GM23338 (cell line): ENCODE results near the gene IKBIP. TPM values are rescaled to one million over a fixed set of nuclear protein-coding genes. Genes with fewer than 3 reads are reported as not detected.
"Not testable (repeated sequence)": the region's sequence is repeated elsewhere in the genome, so short reads cannot be mapped to it uniquely, and the experiment has no call there.

ENCODE experiments used
- ATAC-seq: fragments of 200-7000 bp; cut with Tn5 transposase; 3 replicates; pipeline ENCODE4 v1.9.1; 2020
- DNase-seq: peaks from one replicate; pipeline ENCODE4 v3.0.0-alpha.2; 2015; ENCODE audit warnings: low spot score
- H2AFZ ChIP-seq: fragments of 200-600 bp; sonication (generic); 2 replicates; pipeline ENCODE4 v1.8.0; 2016; ENCODE audit warnings: antibody characterized with exemption, mild to moderate bottlenecking, moderate library complexity
- H3F3A ChIP-seq: fragments of 200-600 bp; sonication (generic); replicated peaks from 2 replicates; pipeline ENCODE4 v1.8.0; 2017; ENCODE audit warnings: antibody characterized with exemption, mixed run types, low read depth
- H3K27ac ChIP-seq: fragments of 200-600 bp; sonication (generic); 2 replicates; pipeline ENCODE4 v1.6.1; 2016; ENCODE audit warnings: low read depth
- H3K27me3 ChIP-seq: fragments of 200-600 bp; sonication (generic); 2 replicates; pipeline ENCODE4 v1.8.0; 2016; ENCODE audit warnings: mild to moderate bottlenecking, mixed run types, moderate library complexity; ENCODE audit not compliant: insufficient read depth
- H3K36me3 ChIP-seq: fragments of 200-600 bp; sonication (generic); 2 replicates; pipeline ENCODE4 v1.8.0; 2016; ENCODE audit warnings: mild to moderate bottlenecking; ENCODE audit not compliant: insufficient read depth
- H3K4me1 ChIP-seq: fragments of 200-600 bp; sonication (generic); 2 replicates; pipeline ENCODE4 v1.8.0; 2016; ENCODE audit warnings: mild to moderate bottlenecking, moderate library complexity; ENCODE audit not compliant: insufficient read depth
- H3K4me2 ChIP-seq: fragments of 200-600 bp; sonication (generic); 2 replicates; pipeline ENCODE4 v1.7.1; 2017; ENCODE audit warnings: mixed run types
- H3K4me3 ChIP-seq: fragments of 200-600 bp; sonication (generic); 2 replicates; pipeline ENCODE4 v1.6.1; 2016; ENCODE audit warnings: mixed run types
- H3K79me2 ChIP-seq: fragments of 200-600 bp; sonication (generic); replicated peaks from 2 replicates; pipeline ENCODE4 v1.8.0; 2017; ENCODE audit warnings: mild to moderate bottlenecking; ENCODE audit not compliant: insufficient read depth
- H3K9me2 ChIP-seq: fragments of 200-600 bp; sonication (generic); 2 replicates; pipeline ENCODE4 v1.8.0; 2017; ENCODE audit not compliant: insufficient read depth
- H4K20me1 ChIP-seq: fragments of 200-600 bp; sonication (generic); replicated peaks from 2 replicates; pipeline ENCODE4 v1.8.0; 2017; ENCODE audit warnings: mild to moderate bottlenecking; ENCODE audit not compliant: insufficient read depth
- H3K27ac Mint-ChIP-seq: 2 replicates; pipeline ENCODE4 v1.8.0; 2020; ENCODE audit warnings: inconsistent platforms, mild to moderate bottlenecking, moderate library complexity, mixed read lengths
- H3K27me3 Mint-ChIP-seq: 3 replicates; pipeline ENCODE4 v1.8.0; 2022; ENCODE audit warnings: low read depth, mild to moderate bottlenecking, moderate library complexity, mixed read lengths, inconsistent platforms; ENCODE audit not compliant: insufficient read depth, poor library complexity
- H3K36me3 Mint-ChIP-seq: 3 replicates; pipeline ENCODE4 v1.8.0; 2021; ENCODE audit warnings: low read depth, mild to moderate bottlenecking, inconsistent platforms, moderate library complexity, mixed read lengths
- H3K4me1 Mint-ChIP-seq: 3 replicates; pipeline ENCODE4 v1.8.0; 2020; ENCODE audit warnings: mild to moderate bottlenecking, inconsistent platforms, mixed read lengths
- H3K4me3 Mint-ChIP-seq: 3 replicates; pipeline ENCODE4 v1.8.0; 2021; ENCODE audit warnings: moderate library complexity, mild to moderate bottlenecking, inconsistent platforms, mixed read lengths
- H3K9me3 Mint-ChIP-seq: 3 replicates; pipeline ENCODE4 v1.8.0; 2020; ENCODE audit warnings: moderate library complexity, mild to moderate bottlenecking, inconsistent platforms, mixed read lengths
- CREB1 ChIP-seq: fragments of 250-450 bp; sonication (Bioruptor Pico); IDR thresholded peaks from 2 replicates; pipeline ENCODE4 v1.5.0; 2020; ENCODE audit warnings: low read depth, mild to moderate bottlenecking, moderate library complexity
- EZH2 ChIP-seq: fragments of 200-600 bp; sonication (generic); IDR thresholded peaks from one replicate; pipeline ENCODE4 v1.8.0; 2017; ENCODE audit warnings: antibody characterized with exemption, mild to moderate bottlenecking, low read depth; ENCODE audit not compliant: unreplicated experiment
- NANOG ChIP-seq: IDR thresholded peaks from 2 replicates; pipeline ENCODE4 v1.6.1; 2016; ENCODE audit warnings: antibody characterized with exemption, borderline replicate concordance
- POLR2AphosphoS5 ChIP-seq: IDR thresholded peaks from 2 replicates; pipeline ENCODE4 v1.6.1; 2016; ENCODE audit warnings: antibody characterized with exemption, low read depth
- STAT1 ChIP-seq: IDR thresholded peaks from one replicate; pipeline ENCODE4 v1.6.1; 2016; ENCODE audit warnings: antibody characterized with exemption; ENCODE audit not compliant: unreplicated experiment
- ZNF114 ChIP-seq: fragments of 250-450 bp; sonication (Bioruptor Pico); IDR thresholded peaks from 2 replicates; pipeline ENCODE4 v1.5.0; 2020; ENCODE audit warnings: mild to moderate bottlenecking, moderate library complexity
- ZNF331 ChIP-seq: fragments of 250-450 bp; sonication (Bioruptor Pico); IDR thresholded peaks from 2 replicates; pipeline ENCODE4 v1.5.0; 2020; ENCODE audit warnings: low read depth, mild to moderate bottlenecking, moderate library complexity
- ZNF462 ChIP-seq: fragments of 250-450 bp; sonication (Bioruptor Pico); IDR thresholded peaks from 2 replicates; pipeline ENCODE4 v1.5.0; 2020; ENCODE audit warnings: mild to moderate bottlenecking, moderate library complexity
- polyA plus RNA-seq: library from polyadenylated mRNA; unstranded; fragments of >200 nt; fragmentation: Nextera tagmentation; extraction: Ambion mirVana; gene quantifications from 2 replicates; pipeline ENCODE4 v1.2.1, GENCODE V29; 2016
- total RNA-seq: library from RNA; depleted of rRNA; stranded (reverse); fragments of >200 nt; shearing (Covaris generic); gene quantifications from 2 replicates; pipeline ENCODE4 v1.2.3, GENCODE V29; 2014
- TF ChIP-seq, protein P1 (sequence below): IDR thresholded peaks from one replicate; pipeline ENCODE4 v1.6.1; 2018; ENCODE audit warnings: antibody characterized with exemption; ENCODE audit not compliant: unreplicated experiment
- TF ChIP-seq, protein P2 (sequence below): IDR thresholded peaks from 2 replicates; pipeline ENCODE4 v1.6.1; 2016; ENCODE audit warnings: antibody characterized with exemption

IKBIP gene
- total and polyA plus RNA-seq, 2 experiments from 2014 or later: 17.8 to 22.5 TPM

DNA sequence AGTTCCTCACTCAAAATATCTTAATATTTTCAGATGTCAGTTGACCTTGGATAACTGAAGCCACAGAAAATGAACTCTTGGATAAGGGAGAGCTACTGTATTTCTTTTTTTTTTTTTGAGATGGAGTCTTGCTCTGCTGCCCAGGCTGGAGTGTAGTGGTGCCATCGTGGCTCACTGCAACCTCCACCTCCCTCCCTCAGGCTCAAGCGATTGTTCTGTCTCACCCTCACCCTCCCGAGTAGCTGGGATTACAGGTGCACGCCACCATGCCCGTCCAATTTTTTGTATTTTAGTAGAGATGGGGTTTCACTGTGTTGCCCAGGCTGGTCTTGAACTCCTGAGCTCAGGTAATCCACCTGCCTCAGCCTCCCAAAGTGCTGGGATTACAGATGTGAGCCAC lies 47.3 kb downstream of the IKBIP start:
- Histone ChIP-seq H3K27ac (peak overlapping the region; percentile 51; the same call in 1 of the 2 replicates), H4K20me1 (peaks cover 52% of the 10 kb centered on the region), H3K36me3 (peaks cover 70% of the 10 kb centered on the region), H3F3A (peaks cover 36% of the 10 kb centered on the region), H3K79me2 (peaks cover 45% of the 10 kb centered on the region)
- not testable (repeated sequence) for H3K27ac Mint-ChIP-seq, H2AFZ ChIP-seq, H3K27me3 ChIP-seq, H3K9me2 ChIP-seq, ATAC-seq, H3K4me2 ChIP-seq, H3K4me3 Mint-ChIP-seq, DNase-seq, H3K4me3 ChIP-seq, H3K9me3 Mint-ChIP-seq, H3K4me1 ChIP-seq
- H3K4me1 Mint-ChIP-seq: peaks cover 14% of the 10 kb centered on the region; the same call in 2 of the 3 replicates
- peaks cover 15% of the 10 kb centered on the region for H3K27me3 Mint-ChIP-seq
- H3K36me3 Mint-ChIP-seq: peaks cover 83% of the 10 kb centered on the region

GRCh38 chr12:98595243-98595988 lies 49.2 kb downstream of the IKBIP start:
- Histone ChIP-seq H3F3A (peaks cover 23% of the 10 kb centered on the region; the same call in 1 of the 2 replicates), H3K4me1 (peaks cover 5% of the 10 kb centered on the region), H3K4me3 (peak overlapping the region; percentile 80), H3K36me3 (peaks cover 52% of the 10 kb centered on the region), H3K27me3 (no peaks in the 10 kb centered on the region), H4K20me1 (peaks cover 51% of the 10 kb centered on the region), H3K9me2 (no peaks in the 10 kb centered on the region), H3K27ac (peak overlapping the region; percentile 52; the same call in 1 of the 2 replicates), H3K79me2 (peaks cover 45% of the 10 kb centered on the region), H3K4me2 (peak overlapping the region; percentile 80), H2AFZ (no peak overlapping the region)
- ATAC-seq: no peak
- Mint-ChIP-seq H3K4me1 (peaks cover 14% of the 10 kb centered on the region; the same call in 2 of the 3 replicates), H3K4me3 (peak overlapping the region; percentile 97), H3K36me3 (peaks cover 64% of the 10 kb centered on the region), H3K27ac (peak overlapping the region; percentile 99), H3K9me3 (no peaks in the 10 kb centered on the region), H3K27me3 (peaks cover 9% of the 10 kb centered on the region)
- no peak for DNase-seq
- no peak for TF ChIP-seq ZNF462 (CRISPR knock-in tag)
- TF ChIP-seq EZH2: no peak
- TF ChIP-seq CREB1 (CRISPR knock-in tag): no peak
- TF ChIP-seq POLR2AphosphoS5: no peak
- no peak for TF ChIP-seq ZNF114 (CRISPR knock-in tag)
- TF ChIP-seq, protein P1, sequence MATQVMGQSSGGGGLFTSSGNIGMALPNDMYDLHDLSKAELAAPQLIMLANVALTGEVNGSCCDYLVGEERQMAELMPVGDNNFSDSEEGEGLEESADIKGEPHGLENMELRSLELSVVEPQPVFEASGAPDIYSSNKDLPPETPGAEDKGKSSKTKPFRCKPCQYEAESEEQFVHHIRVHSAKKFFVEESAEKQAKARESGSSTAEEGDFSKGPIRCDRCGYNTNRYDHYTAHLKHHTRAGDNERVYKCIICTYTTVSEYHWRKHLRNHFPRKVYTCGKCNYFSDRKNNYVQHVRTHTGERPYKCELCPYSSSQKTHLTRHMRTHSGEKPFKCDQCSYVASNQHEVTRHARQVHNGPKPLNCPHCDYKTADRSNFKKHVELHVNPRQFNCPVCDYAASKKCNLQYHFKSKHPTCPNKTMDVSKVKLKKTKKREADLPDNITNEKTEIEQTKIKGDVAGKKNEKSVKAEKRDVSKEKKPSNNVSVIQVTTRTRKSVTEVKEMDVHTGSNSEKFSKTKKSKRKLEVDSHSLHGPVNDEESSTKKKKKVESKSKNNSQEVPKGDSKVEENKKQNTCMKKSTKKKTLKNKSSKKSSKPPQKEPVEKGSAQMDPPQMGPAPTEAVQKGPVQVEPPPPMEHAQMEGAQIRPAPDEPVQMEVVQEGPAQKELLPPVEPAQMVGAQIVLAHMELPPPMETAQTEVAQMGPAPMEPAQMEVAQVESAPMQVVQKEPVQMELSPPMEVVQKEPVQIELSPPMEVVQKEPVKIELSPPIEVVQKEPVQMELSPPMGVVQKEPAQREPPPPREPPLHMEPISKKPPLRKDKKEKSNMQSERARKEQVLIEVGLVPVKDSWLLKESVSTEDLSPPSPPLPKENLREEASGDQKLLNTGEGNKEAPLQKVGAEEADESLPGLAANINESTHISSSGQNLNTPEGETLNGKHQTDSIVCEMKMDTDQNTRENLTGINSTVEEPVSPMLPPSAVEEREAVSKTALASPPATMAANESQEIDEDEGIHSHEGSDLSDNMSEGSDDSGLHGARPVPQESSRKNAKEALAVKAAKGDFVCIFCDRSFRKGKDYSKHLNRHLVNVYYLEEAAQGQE: no peak
- TF ChIP-seq, protein P2, sequence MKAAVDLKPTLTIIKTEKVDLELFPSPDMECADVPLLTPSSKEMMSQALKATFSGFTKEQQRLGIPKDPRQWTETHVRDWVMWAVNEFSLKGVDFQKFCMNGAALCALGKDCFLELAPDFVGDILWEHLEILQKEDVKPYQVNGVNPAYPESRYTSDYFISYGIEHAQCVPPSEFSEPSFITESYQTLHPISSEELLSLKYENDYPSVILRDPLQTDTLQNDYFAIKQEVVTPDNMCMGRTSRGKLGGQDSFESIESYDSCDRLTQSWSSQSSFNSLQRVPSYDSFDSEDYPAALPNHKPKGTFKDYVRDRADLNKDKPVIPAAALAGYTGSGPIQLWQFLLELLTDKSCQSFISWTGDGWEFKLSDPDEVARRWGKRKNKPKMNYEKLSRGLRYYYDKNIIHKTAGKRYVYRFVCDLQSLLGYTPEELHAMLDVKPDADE: no peak
- no peak for TF ChIP-seq ZNF331
- no peak for TF ChIP-seq STAT1
- TF ChIP-seq NANOG: no peak
